Neural cell (in vitro differentiated cells): Measurements from ENCODE around the gene RUNX3. TPM values are rescaled to one million over a fixed set of nuclear protein-coding genes. Genes with fewer than 3 reads are reported as not detected.

Experiments used
- H2AFZ ChIP-seq: fragments of 200-600, 300-800 bp; sonication (generic), shearing (Covaris generic); 2 replicates; pipeline ENCODE4 v1.6.0; 2014; ENCODE audit warnings: low read depth, mild to moderate bottlenecking, antibody characterized with exemption, low read length, moderate library complexity
- H3F3A ChIP-seq: fragments of 200-600 bp; shearing (Covaris generic); 2 replicates; pipeline ENCODE4 v1.6.1; 2016; ENCODE audit warnings: mild to moderate bottlenecking, moderate library complexity, mixed read lengths, antibody characterized with exemption, low read length; ENCODE audit not compliant: insufficient read depth, poor library complexity, severe bottlenecking
- H3K27ac ChIP-seq: fragments of 200-600, 300-800 bp; sonication (generic), shearing (Covaris generic); 2 replicates; pipeline ENCODE4 v1.5.1; 2014; ENCODE audit warnings: mild to moderate bottlenecking, low read length, moderate library complexity
- H3K27me3 ChIP-seq: fragments of 300-800, 200-600 bp; sonication (generic), shearing (Covaris generic); 2 replicates; pipeline ENCODE4 v1.6.0; 2014; ENCODE audit warnings: mild to moderate bottlenecking, low read depth, low read length, moderate library complexity; ENCODE audit not compliant: insufficient read depth
- H3K36me3 ChIP-seq: fragments of 300-800, 200-600 bp; sonication (generic), shearing (Covaris generic); 2 replicates; pipeline ENCODE4 v1.5.1; 2014; ENCODE audit warnings: mild to moderate bottlenecking, antibody characterized with exemption, low read length, moderate library complexity; ENCODE audit not compliant: insufficient read depth
- H3K4me2 ChIP-seq: fragments of 300-800, 200-600 bp; sonication (generic), shearing (Covaris generic); 2 replicates; pipeline ENCODE4 v1.6.0; 2014; ENCODE audit warnings: mild to moderate bottlenecking, low read length
- H3K4me3 ChIP-seq: fragments of 300-800, 200-600 bp; sonication (generic), shearing (Covaris generic); 2 replicates; pipeline ENCODE4 v1.5.1; 2014; ENCODE audit warnings: mild to moderate bottlenecking, low read length, moderate library complexity
- H3K79me2 ChIP-seq: fragments of 200-600 bp; shearing (Covaris generic); replicated peaks from 2 replicates; pipeline ENCODE4 v1.6.0; 2014; ENCODE audit warnings: mild to moderate bottlenecking, low read length, moderate library complexity; ENCODE audit not compliant: insufficient read depth
- H3K9ac ChIP-seq: fragments of 300-800, 200-600 bp; sonication (generic), shearing (Covaris generic); 2 replicates; pipeline ENCODE4 v1.6.1; 2016; ENCODE audit warnings: mild to moderate bottlenecking, low read length, mixed read lengths
- H3K9me2 ChIP-seq: fragments of 200-600 bp; shearing (Covaris generic); 2 replicates; pipeline ENCODE4 v1.6.1; 2016; ENCODE audit warnings: mild to moderate bottlenecking, low read length, mixed read lengths; ENCODE audit not compliant: insufficient read depth
- H3K9me3 ChIP-seq: fragments of 200-600, 300-800 bp; sonication (generic), shearing (Covaris generic); 2 replicates; pipeline ENCODE4 v1.6.1; 2016; ENCODE audit warnings: mild to moderate bottlenecking, mixed run types, low read length, moderate library complexity, mixed read lengths
- H4K20me1 ChIP-seq: fragments of 200-600 bp; shearing (Covaris generic); 2 replicates; pipeline ENCODE4 v1.6.1; 2016; ENCODE audit warnings: mild to moderate bottlenecking, mixed run types; ENCODE audit not compliant: insufficient read depth
- CTCF ChIP-seq: fragments of 450-650 bp; IDR thresholded peaks from 2 replicates; pipeline ENCODE4 v1.5.1; 2014; ENCODE audit warnings: antibody characterized with exemption, mild to moderate bottlenecking, moderate library complexity; ENCODE audit not compliant: poor library complexity, severe bottlenecking
- EP300 ChIP-seq: fragments of 450-650 bp; conservative IDR thresholded peaks from 2 replicates; pipeline ENCODE4 v1.6.1; 2014; ENCODE audit warnings: antibody characterized with exemption, mild to moderate bottlenecking, moderate library complexity; ENCODE audit not compliant: poor library complexity, severe bottlenecking
- EZH2 ChIP-seq: fragments of 200-600, 300-800 bp; shearing (Covaris generic), sonication (generic); IDR thresholded peaks from 2 replicates; pipeline ENCODE4 v1.6.1; 2014; ENCODE audit warnings: antibody characterized with exemption, low read length, borderline replicate concordance, mild to moderate bottlenecking; ENCODE audit not compliant: insufficient read depth, poor library complexity, severe bottlenecking
- MXI1 ChIP-seq: fragments of 450-650 bp; conservative IDR thresholded peaks from 2 replicates; pipeline ENCODE4 v1.6.1; 2014; ENCODE audit warnings: antibody characterized with exemption, mild to moderate bottlenecking; ENCODE audit not compliant: poor library complexity, severe bottlenecking
- POLR2AphosphoS5 ChIP-seq: IDR thresholded peaks from 2 replicates; pipeline ENCODE4 v1.6.1; 2012
- RAD21 ChIP-seq: fragments of 450-650 bp; conservative IDR thresholded peaks from 2 replicates; pipeline ENCODE4 v1.6.1; 2014; ENCODE audit warnings: antibody characterized with exemption, mild to moderate bottlenecking, moderate library complexity
- REST ChIP-seq: IDR thresholded peaks from 2 replicates; pipeline ENCODE4 v1.6.1; 2012; ENCODE audit warnings: borderline replicate concordance
- SMC3 ChIP-seq: fragments of 450-650 bp; conservative IDR thresholded peaks from 2 replicates; pipeline ENCODE4 v1.6.1; 2014; ENCODE audit warnings: antibody characterized with exemption, mild to moderate bottlenecking, moderate library complexity; ENCODE audit not compliant: poor library complexity
- TAF1 ChIP-seq: IDR thresholded peaks from 2 replicates; pipeline ENCODE4 v1.6.1; 2012; ENCODE audit warnings: low read depth
- polyA plus RNA-seq: library from polyadenylated mRNA; depleted of rRNA; stranded (reverse); fragments of >200 nt; gene quantifications from 2 replicates; pipeline ENCODE4 v1.2.3, GENCODE V29; 2014

Gene RUNX3
- polyA plus RNA-seq, 1 donor from 2014 or later = not detected

GRCh38 chr1:24917327-24918074 lies 12.6 kb downstream of the RUNX3 start:
- no peaks in the 10 kb centered on the region for H3K9me2 ChIP-seq
- no peaks in the 10 kb centered on the region for H4K20me1 ChIP-seq
- no peaks in the 10 kb centered on the region for H3K36me3 ChIP-seq
- no peaks in the 10 kb centered on the region for H3K27me3 ChIP-seq
- H3F3A ChIP-seq = no peaks in the 10 kb centered on the region
- no peak overlapping the region for H3K27ac ChIP-seq
- H3K4me3 ChIP-seq = no peak overlapping the region
- TF ChIP-seq TAF1 = no peak
- TF ChIP-seq EZH2 = no peak
- no peak for TF ChIP-seq SMC3
- TF ChIP-seq EP300 = no peak
- TF ChIP-seq CTCF = no peak
- no peak for TF ChIP-seq MXI1
- TF ChIP-seq REST = no peak
- no peak for TF ChIP-seq POLR2AphosphoS5
- no peak for TF ChIP-seq RAD21
- no peak overlapping the region for H3K4me2 ChIP-seq
- H3K79me2 ChIP-seq = no peaks in the 10 kb centered on the region
- H3K9me3 ChIP-seq = no peaks in the 10 kb centered on the region
- H2AFZ ChIP-seq = no peak overlapping the region
- no peak overlapping the region for H3K9ac ChIP-seq

- TF ChIP-seq RAD21 (no peak), MXI1 (no peak), EP300 (no peak), REST (no peak), SMC3 (no peak), POLR2AphosphoS5 (no peak), CTCF (no peak), EZH2 (no peak), TAF1 (no peak)
- no peaks in the 10 kb centered on the region for H3K79me2 ChIP-seq
- no peaks in the 10 kb centered on the region for H3K9me3 ChIP-seq
- no peak overlapping the region for H3K27ac ChIP-seq
- no peaks in the 10 kb centered on the region for H3F3A ChIP-seq
- H3K9ac ChIP-seq = no peak overlapping the region
- no peak overlapping the region for H2AFZ ChIP-seq
- no peaks in the 10 kb centered on the region for H3K36me3 ChIP-seq
- H3K27me3 ChIP-seq = no peaks in the 10 kb centered on the region
- no peaks in the 10 kb centered on the region for H3K9me2 ChIP-seq
- no peaks in the 10 kb centered on the region for H4K20me1 ChIP-seq
- no peak overlapping the region for H3K4me3 ChIP-seq
- no peak overlapping the region for H3K4me2 ChIP-seq
These were observed 14.1 kb downstream of the RUNX3 start for GRCh38 chr1:24915816-24916602.
